ENCODE results near the gene C1orf226. TPM values are rescaled to one million over a fixed set of nuclear protein-coding genes. Genes with fewer than 3 reads are reported as not detected.

Gene C1orf226
- total RNA-seq, 1 experiment from 2014 or later = 4.3 TPM

GRCh38 chr1:162405800-162406199, 24.3 kb downstream of the C1orf226 start:
- H2AFZ ChIP-seq (ENCODE audit: low read length) = no peak overlapping the region
- intact Hi-C loops (cut with micrococcal nuclease) = no loop called here

DNA sequence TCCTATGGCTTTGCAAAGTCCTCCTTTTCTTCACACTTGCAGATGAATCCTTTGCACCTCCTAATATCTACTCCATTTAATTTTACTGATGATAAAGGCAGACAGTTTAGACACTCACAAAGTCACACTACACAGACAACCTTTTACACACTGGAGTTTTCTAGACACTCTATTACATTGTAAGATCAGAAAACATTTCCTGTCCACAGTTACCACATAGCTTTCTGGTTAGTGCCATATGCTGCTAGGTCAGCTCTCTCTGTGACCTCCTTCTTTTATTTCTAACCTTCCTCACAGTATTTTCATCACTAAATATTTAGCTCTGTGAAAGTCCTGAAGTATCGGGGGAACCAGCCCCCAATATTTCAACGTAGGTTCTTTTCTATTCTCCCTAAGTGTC, 25.3 kb downstream of the C1orf226 start:
- no TSS peak for BruUV-seq (replicated peaks)

More at GRCh38 chr1:162405800-162406199, 24.3 kb downstream of the C1orf226 start:
- H3K9me3 ChIP-seq (ENCODE audit: low read length) = no peaks in the 10 kb centered on the region
- H3K36me3 ChIP-seq (ENCODE audit: low read depth, low read length) = no peaks in the 10 kb centered on the region
- H3K27me3 ChIP-seq (ENCODE audit: low read length) = no peaks in the 10 kb centered on the region
- H3K9me2 ChIP-seq (replicated peaks; ENCODE audit: low read length) = no peaks in the 10 kb centered on the region
- H3K4me3 ChIP-seq (ENCODE audit: low read length) = no peak overlapping the region
- no peak for DNase-seq
- H3K27ac ChIP-seq (ENCODE audit: low read length) = no peak overlapping the region
- no peak overlapping the region for H3K4me2 ChIP-seq (ENCODE audit: low read length)
- ChIA-PET CTCF (no interaction called here), POLR2A (ENCODE audit: unreplicated experiment) (interaction anchor here (0.6 kb wide), 1 partner anchor 13 kb away, joined by 3 read pairs; no protein-coding TSS in a partner anchor)
- BruUV-seq (replicated peaks) = no TSS peak
- H3F3A ChIP-seq (ENCODE audit: low read length, unreplicated experiment) = no peaks in the 10 kb centered on the region
- no peaks in the 10 kb centered on the region for H4K20me1 ChIP-seq (ENCODE audit: low read length)
- ATAC-seq = no peak
- H3K79me2 ChIP-seq (ENCODE audit: low read length) = no peaks in the 10 kb centered on the region
- TF ChIP-seq EZH2 (IDR thresholded peaks at IDR 0.05; ENCODE audit: low read length, unreplicated experiment) = no peak
- H3K9ac ChIP-seq (ENCODE audit: low read length) = no peak overlapping the region
- peaks cover 20% of the 10 kb centered on the region for H3K4me1 ChIP-seq (ENCODE audit: insufficient read depth, low read length)

GRCh38 chr1:162407539-162407938, 26.0 kb downstream of the C1orf226 start:
- TF ChIP-seq EZH2 (IDR thresholded peaks at IDR 0.05; ENCODE audit: low read length, unreplicated experiment) (no peak), EZH2phosphoT487 (IDR thresholded peaks at IDR 0.05; ENCODE audit: borderline replicate concordance, low read length) (no peak), CTCF (conservative IDR thresholded peaks at IDR 0.05; ENCODE audit: low read depth, low read length) (no peak)
- Histone ChIP-seq H3K4me1 (ENCODE audit: insufficient read depth, low read length) (peaks cover 25% of the 10 kb centered on the region), H3K9me3 (ENCODE audit: low read length) (no peaks in the 10 kb centered on the region), H3K4me3 (ENCODE audit: low read length) (no peak overlapping the region), H3K4me2 (ENCODE audit: low read length) (no peak overlapping the region), H3K9ac (ENCODE audit: low read length) (no peak overlapping the region), H3K36me3 (ENCODE audit: low read depth, low read length) (no peaks in the 10 kb centered on the region), H3F3A (ENCODE audit: low read length, unreplicated experiment) (no peaks in the 10 kb centered on the region), H3K79me2 (ENCODE audit: low read length) (no peaks in the 10 kb centered on the region), H2AFZ (ENCODE audit: low read length) (no peak overlapping the region), H4K20me1 (ENCODE audit: low read length) (no peaks in the 10 kb centered on the region), H3K27ac (ENCODE audit: low read length) (no peak overlapping the region), H3K27me3 (ENCODE audit: low read length) (no peaks in the 10 kb centered on the region), H3K9me2 (replicated peaks; ENCODE audit: low read length) (no peaks in the 10 kb centered on the region)
- CTCF ChIA-PET = interaction anchor here (1.1 kb wide), 1 partner anchor 370 kb away, joined by 4 read pairs; no protein-coding TSS in a partner anchor
- POLR2A ChIA-PET (ENCODE audit: unreplicated experiment) = interaction anchor here (0.6 kb wide), 1 partner anchor 11 kb away, joined by 12 read pairs; no protein-coding TSS in a partner anchor
- ATAC-seq (no peak), DNase-seq (no peak)
- no TSS peak for BruUV-seq (replicated peaks)
- intact Hi-C loops (cut with micrococcal nuclease) = no loop called here

More for the DNA sequence above, 25.3 kb downstream of the C1orf226 start:
- no peak overlapping the region for H2AFZ ChIP-seq (ENCODE audit: low read length)
- H3K27ac ChIP-seq (ENCODE audit: low read length) = no peak overlapping the region
- ChIA-PET CTCF (interaction anchor here (1.1 kb wide), 1 partner anchor 370 kb away, joined by 4 read pairs; no protein-coding TSS in a partner anchor), POLR2A (ENCODE audit: unreplicated experiment) (no interaction called here)
- H3K27me3 ChIP-seq (ENCODE audit: low read length) = no peaks in the 10 kb centered on the region
- no peak overlapping the region for H3K9ac ChIP-seq (ENCODE audit: low read length)
- no peaks in the 10 kb centered on the region for H4K20me1 ChIP-seq (ENCODE audit: low read length)
- no peak for TF ChIP-seq EZH2phosphoT487 (IDR thresholded peaks at IDR 0.05; ENCODE audit: borderline replicate concordance, low read length)
- H3K9me2 ChIP-seq (replicated peaks; ENCODE audit: low read length) = no peaks in the 10 kb centered on the region
- no peaks in the 10 kb centered on the region for H3F3A ChIP-seq (ENCODE audit: low read length, unreplicated experiment)
- peaks cover 22% of the 10 kb centered on the region for H3K4me1 ChIP-seq (ENCODE audit: insufficient read depth, low read length)
- no peaks in the 10 kb centered on the region for H3K36me3 ChIP-seq (ENCODE audit: low read depth, low read length)
- H3K4me2 ChIP-seq (ENCODE audit: low read length) = no peak overlapping the region
- intact Hi-C loops (cut with micrococcal nuclease) = no loop called here
- no peaks in the 10 kb centered on the region for H3K9me3 ChIP-seq (ENCODE audit: low read length)
- no peaks in the 10 kb centered on the region for H3K79me2 ChIP-seq (ENCODE audit: low read length)
- no peak for DNase-seq
- H3K4me3 ChIP-seq (ENCODE audit: low read length) = no peak overlapping the region
- no peak for ATAC-seq

- Histone ChIP-seq H3K4me3 (ENCODE audit: low read length) (no peak within 1 kb of the TSS), H3K4me2 (ENCODE audit: low read length) (no peak within 1 kb of the TSS), H3F3A (ENCODE audit: low read length, unreplicated experiment) (no peaks in the 10 kb centered on the region), H3K27ac (ENCODE audit: low read length) (no peak within 1 kb of the TSS), H2AFZ (ENCODE audit: low read length) (no peak within 1 kb of the TSS), H3K9me3 (ENCODE audit: low read length) (no peaks in the 10 kb centered on the region), H3K9ac (ENCODE audit: low read length) (no peak within 1 kb of the TSS), H3K9me2 (replicated peaks; ENCODE audit: low read length) (no peaks in the 10 kb centered on the region), H3K79me2 (ENCODE audit: low read length) (no peaks in the 10 kb centered on the region), H3K4me1 (ENCODE audit: insufficient read depth, low read length) (peaks cover 5% of the 10 kb centered on the region; the same call in 1 of the 2 replicates), H4K20me1 (ENCODE audit: low read length) (no peaks in the 10 kb centered on the region), H3K27me3 (ENCODE audit: low read length) (no peaks in the 10 kb centered on the region), H3K36me3 (ENCODE audit: low read depth, low read length) (no peaks in the 10 kb centered on the region)
- no peak for TF ChIP-seq EZH2 (IDR thresholded peaks at IDR 0.05; ENCODE audit: low read length, unreplicated experiment)
- no peak for TF ChIP-seq CTCF (conservative IDR thresholded peaks at IDR 0.05; ENCODE audit: low read depth, low read length)
- TF ChIP-seq EZH2phosphoT487 (IDR thresholded peaks at IDR 0.05; ENCODE audit: borderline replicate concordance, low read length) = no peak
- intact Hi-C loops (cut with micrococcal nuclease) = no loop called here
- no TSS peak for BruUV-seq (replicated peaks)
- CTCF ChIA-PET = no interaction called here
- ATAC-seq (peak; percentile 81), DNase-seq (peak; percentile 52)
- POLR2A ChIA-PET (ENCODE audit: unreplicated experiment) = no interaction called here
These were observed 30.5 kb downstream of the C1orf226 start, which contains the start of gene SH2D1B for GRCh38 chr1:162412002-162412401. Gene SH2D1B (minus strand): TSS chr1:162412136. CDS start chr1:162412016, 120 bp downstream.

All from PC-3 (cell line).